Ishikawa (cell line): ENCODE data around the gene HES3.

Experiments used
- REST ChIP-seq: IDR thresholded peaks from 2 replicates; pipeline ENCODE4 v1.6.1; 2012; ENCODE audit warnings: low read depth, mild to moderate bottlenecking
- USF1 ChIP-seq: IDR thresholded peaks from 2 replicates; pipeline ENCODE4 v1.6.1; 2012
- YY1 ChIP-seq: IDR thresholded peaks from 2 replicates; pipeline ENCODE4 v1.6.1; 2012; ENCODE audit warnings: low read depth

GRCh38 chr1:6249739-6250689, 6.0 kb downstream of the HES3 start:
- TF ChIP-seq YY1 (no peak), REST (no peak), USF1 (no peak)
